AG20443 (cell line): ENCODE results near the gene CCT5.
"Not testable (repeated sequence)": the region's sequence is repeated elsewhere in the genome, so short reads cannot be mapped to it uniquely, and the experiment has no call there.

Source experiments
- DNase-seq: peaks from one replicate; pipeline ENCODE4 v3.0.0; 2012; ENCODE audit warnings: low spot score, mixed read lengths

Gene CCT5

DNA sequence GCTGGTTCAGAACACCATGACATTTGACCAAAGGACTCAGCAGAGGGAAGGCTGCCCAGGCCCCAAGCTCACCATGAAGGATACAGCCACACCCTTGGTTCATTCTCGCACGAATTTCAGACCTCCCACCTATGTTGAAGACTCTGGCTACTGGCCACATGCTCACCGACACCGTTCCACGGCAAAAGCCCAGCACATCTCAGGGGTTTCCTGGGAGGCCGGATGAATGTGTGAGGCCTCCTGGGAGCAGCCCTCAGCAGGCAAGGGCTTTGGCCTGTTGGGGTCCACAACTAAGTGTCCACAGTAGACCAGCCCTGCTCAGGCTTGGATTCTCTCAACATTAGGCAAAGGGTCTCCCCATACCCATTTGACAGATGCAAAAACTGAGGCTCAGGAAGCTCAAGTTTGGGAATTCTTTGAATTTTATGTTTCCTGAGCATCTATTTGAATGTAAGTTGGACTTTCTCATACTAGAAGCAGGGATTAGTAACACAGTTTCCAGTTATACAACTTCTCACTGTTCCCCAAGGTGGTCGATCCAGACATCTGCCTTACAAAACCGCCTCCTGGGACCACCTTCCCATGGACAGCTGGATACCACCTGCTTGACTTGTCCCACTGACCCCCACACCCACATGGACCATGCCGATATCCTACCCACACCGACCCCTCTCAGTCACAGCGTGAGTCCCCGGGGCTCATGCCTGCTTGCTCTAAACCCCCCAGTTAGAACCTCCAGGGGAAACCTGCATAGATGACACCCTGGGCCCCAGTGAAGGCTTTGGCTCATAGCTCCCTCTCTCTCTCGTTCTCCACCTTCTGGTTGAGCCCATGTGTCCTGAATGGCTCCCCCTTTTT lies 27.9 kb downstream of the CCT5 start:
- DNase-seq, result no peak

DNA sequence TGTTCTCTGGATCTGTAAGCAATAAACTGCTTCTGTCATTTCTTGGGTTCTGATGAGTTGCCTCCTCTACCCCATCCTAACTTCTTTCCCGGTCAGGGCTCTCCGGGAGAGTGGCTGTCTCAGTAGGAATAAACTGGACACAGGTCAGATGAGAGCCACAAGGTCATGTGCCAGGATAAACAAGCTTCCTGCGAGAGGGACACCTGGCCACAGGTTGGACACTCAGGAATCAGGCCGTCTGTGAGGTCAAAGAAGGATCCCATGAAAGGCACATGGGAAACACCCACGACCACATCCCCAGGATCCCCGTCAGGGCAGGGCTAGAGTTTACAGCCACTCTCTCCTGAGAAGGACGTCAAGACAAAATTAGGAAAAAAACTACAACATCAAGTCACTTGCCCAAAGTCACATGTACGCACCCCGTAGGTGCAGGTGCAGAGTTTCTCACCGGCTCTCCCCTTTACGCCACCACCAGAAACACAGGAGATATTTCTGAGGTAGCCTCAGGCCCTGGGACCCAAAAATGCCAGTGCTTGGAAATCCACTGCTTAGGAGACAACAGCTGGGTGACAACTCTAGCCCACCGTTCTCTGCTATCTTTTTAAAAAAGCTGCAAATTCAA lies 28.7 kb downstream of the CCT5 start:
- DNase-seq, result no peak

DNA sequence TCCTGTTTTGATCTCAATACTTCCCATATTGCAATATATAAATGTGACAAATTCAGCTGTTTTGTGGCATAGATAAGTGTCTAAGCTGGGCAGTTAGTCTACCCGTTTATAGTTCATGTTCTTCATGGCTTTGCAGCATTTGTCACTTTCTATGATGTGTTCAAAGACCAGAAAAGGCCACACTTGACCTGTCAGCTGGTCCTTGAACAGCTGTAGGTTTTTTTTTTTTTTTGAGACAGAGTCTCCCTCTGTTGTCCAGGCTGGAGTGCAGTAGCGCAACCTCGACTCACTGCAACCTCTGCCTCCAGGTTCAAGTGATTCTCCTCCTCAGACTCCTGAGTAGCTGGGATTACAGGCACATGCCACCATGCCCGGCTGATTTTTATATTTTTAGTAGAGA lies 29.2 kb downstream of the CCT5 start:
- no peak for DNase-seq

DNA sequence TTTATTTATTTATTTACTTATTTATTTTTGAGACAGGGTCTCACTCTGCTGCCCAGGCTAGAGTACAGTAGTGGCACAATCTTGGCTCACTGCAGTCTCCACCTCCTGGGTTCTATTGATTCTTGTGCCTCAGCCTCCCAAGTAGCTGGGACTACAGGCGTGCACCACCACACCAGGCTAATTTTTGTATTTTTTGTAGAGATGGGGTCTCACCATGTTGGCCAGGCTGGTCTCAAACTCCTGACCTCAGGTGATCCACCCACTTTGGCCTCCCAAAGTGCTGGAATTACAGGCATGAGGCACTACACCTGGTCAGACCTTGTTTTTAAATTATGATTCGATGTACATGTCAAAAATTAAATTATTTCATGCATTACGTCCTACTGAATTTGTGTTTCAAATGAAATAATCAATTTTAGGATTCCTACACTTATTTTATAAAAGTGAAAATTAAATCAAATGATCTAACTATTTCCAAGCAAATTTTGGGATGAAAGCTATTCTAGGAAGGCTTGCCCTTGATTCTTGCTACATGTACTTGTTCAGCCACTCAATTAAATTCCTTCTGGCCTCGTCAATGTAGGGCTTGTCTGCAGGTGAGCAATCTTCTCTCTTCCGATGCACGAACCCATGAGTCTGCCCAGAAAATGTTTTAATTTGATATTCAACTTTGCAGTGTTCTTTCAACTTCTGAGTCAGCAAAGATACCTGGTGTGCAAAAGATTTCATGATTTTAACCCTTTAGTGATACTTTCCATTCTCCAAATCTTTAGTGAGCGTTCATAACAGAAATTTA lies 30.0 kb downstream of the CCT5 start:
- no peak for DNase-seq

DNA sequence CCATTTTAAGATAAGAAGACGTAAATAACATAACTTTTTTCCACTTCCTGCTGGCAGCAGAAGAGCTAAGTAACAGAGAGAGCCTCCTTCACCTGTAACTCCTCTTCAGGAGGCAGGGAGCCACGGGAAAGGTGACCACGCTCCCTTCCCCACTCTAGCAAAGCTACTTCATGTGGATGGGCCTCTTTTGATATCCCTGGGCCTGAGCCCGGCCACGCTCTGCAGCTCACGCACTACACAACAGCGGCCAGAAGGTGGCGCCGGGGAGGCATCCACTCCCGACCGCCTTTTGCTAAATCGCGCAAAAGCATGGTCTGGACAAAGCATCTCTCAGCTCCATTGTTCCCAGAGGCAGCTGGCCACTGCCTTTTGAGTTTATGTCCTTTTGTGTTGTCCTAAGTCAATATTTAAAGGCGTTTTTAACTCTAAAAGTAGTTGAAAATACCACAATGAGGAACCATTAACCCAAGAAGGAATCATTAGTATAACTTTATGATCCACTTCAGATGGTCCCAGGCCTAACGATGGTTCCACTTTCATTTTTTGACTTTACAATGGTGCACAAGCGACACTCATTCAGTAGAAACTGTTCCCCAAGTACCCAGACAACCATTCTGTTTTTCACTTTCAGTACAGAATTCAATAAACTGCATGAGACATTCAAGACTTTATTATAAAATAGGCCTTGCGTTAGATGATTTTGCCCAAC lies 34.0 kb downstream of the CCT5 start:
- peak; percentile 89 for DNase-seq

DNA sequence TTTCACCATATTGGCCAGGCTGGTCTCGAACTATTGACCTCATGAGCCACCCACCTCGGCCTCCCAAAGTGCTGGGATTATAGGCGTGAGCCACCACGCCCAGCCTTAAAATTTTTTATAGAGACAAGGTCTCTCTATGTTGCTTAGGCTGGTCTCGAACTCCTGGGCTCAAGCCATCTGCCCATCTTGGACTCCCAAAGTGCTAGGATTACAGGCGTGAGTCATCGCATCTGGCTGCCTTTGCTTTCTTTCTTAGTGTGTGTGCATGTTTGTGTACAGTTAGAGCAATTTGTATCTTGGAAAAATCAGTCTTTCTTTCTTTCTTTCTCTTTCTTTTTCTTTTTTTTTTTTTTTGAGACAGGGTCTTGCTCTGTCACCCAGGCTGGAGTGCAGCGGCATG lies 35.3 kb downstream of the CCT5 start:
- not testable (repeated sequence) for DNase-seq

DNA sequence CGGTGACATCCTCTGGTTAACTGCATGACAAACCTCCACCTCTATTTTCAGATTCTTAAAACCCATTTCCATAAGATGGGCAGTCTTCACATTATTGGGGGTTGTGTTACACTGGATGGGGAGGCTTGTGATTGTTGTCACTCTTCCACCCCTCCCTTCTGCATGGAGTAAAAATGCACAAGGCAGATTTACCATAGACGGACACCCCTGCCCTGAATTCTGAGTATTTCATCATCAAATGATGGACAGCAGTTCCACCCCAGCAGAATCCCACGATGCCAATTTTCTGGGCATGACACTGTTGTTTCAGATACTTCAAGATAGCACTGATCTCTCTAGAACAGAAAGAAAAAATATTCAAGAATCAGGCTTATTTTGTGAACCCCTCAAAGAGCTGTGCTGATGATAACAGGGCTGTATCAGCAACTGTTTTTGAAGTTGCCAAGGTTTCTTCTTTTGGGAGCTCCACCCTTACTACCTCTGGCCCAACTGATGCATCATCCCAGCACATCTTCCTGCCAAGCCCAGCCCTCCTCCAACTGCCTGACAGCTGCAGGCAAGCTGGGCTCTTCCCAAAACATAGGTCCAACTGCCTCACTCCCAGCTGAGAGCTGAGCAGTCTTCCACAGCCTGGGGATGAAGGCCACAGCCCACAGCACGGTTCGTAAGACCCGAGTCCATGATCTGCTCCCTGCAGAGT lies 36.2 kb downstream of the CCT5 start:
- peak; percentile 93 for DNase-seq

DNA sequence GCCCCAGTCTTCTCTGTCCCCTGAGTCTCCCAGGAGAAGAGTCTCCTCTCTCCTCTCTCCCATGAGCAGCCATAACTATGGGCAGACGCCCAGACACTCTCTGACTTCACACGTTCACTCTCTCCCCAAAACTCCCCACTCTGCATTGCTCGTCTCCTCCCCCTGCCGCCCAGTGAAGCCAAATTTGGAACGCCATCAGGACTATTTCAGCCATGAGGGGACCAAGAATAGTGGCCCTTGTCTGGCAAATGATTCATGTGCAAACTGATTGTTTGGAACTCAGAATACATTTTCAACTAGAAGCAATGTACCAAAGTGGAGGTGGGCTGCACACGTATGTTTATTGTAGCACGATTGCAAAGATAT lies 36.8 kb downstream of the CCT5 start:
- DNase-seq, result peak; percentile 26

DNA sequence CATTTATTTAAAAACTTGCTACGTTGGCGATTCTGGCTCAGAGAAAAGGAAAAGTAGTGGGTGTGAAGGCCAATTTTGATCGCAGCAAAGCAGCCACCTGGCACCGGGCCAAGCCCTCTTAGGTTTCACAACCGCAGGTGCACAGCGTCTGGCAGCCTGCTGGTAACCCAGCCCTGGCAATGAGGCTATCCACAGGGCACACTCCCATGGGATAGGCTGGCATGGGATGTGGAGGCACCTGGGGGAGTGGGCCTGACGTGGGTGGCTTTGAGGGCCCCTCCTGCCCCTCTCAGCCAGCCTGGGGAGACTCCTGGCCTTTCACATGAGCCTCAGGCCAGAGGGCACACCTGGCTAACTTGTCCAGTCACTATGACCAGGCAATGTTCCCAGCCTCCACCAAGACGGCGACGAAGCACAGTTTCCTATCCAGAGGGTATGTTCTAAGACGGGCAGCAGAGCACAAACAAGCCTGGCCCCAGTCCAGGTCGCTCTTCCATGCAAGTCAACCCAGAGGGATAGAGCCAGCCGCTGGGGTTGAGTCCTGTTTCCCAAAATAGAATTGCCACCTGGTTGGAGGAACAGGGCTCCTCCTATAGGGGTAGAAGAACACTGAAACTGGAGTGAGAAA lies 38.6 kb downstream of the CCT5 start:
- DNase-seq, result no peak

DNA sequence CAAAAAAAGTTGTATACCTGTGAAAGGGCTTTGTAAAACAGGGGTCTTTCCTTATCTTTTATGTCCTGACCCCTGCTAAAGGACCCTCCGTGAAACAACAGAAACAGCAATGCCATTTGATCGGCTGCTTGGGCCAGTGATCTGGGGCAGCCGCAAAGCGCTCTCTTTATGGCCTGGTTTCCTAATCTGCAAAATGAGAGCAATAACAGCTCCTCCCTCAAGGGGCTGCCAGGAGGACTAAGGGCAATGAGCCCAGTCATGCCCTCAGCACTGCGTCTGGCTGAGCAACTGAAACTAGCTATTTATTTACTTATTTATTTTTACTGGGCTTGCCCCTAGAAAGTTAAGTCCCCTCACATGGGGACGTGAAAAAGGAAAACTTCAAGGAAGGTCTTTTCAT lies 39.3 kb downstream of the CCT5 start:
- peak; percentile 78 for DNase-seq

DNA sequence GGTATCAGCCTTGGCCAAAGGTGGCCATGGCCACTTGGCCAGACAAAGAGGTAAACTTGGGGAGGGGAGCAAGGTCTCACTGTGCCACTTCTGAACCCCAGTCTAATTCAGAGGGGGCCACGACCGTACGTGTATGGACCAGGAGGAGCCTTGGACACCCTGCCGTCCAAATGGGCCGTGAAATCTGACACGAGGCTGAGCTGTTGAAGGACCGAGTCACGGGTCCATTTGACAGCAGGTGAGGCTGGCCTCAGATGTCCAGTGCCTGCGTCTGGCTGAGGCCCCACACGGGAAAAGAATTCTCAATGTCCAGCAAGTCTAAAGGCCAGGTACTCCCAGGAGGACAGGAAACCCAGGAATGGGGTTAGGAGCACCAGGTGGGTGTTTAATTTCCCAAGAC lies 39.9 kb downstream of the CCT5 start:
- no peak for DNase-seq

DNA sequence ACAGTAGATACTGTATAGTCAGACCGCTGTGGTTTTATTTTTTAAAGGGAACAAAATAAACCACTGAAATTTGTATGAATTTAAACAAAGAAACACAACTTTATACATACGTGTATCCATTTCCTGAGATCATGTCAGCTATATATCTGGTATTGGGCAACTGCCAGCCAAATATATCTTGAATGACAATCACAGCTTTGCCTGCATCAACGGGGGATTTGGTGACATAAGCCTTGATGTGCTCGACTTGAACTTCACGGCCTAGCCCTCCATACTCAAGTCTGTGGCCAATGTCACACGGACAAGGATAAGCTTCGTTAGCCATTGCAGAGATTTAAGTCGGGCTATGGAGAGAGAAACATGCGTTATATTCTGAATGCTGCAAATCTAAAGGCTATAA lies 40.4 kb downstream of the CCT5 start:
- no peak for DNase-seq

DNA sequence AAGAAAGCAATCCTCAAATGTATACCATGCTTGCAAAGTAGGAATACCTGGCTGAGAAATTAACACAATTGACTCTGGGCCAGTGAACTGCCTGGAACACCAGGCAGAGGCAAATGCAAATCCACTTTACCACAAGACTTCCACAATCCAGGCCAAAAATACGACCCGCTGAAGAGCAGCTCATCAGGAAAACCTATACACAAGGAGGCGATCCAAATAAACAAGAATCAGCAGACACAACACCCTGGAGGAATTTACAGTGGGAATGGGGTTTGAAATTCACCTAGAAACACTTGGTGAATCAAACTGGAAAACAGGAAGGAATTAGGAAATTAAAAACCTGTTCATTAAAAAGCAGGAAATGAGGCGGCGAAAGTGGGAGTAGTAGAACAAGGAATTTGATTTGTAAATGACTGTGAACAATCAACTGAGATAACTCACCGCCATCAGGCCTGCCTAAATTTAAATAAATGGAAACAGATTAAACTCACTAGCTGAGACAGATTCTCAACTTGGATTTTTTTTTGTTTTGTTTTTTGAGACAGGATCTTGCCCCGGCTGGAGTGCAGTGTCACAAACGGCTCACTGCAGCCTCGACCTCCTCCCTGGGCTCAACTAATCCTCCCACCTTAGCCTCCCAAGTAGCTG lies 41.7 kb downstream of the CCT5 start:
- no peak for DNase-seq

DNA sequence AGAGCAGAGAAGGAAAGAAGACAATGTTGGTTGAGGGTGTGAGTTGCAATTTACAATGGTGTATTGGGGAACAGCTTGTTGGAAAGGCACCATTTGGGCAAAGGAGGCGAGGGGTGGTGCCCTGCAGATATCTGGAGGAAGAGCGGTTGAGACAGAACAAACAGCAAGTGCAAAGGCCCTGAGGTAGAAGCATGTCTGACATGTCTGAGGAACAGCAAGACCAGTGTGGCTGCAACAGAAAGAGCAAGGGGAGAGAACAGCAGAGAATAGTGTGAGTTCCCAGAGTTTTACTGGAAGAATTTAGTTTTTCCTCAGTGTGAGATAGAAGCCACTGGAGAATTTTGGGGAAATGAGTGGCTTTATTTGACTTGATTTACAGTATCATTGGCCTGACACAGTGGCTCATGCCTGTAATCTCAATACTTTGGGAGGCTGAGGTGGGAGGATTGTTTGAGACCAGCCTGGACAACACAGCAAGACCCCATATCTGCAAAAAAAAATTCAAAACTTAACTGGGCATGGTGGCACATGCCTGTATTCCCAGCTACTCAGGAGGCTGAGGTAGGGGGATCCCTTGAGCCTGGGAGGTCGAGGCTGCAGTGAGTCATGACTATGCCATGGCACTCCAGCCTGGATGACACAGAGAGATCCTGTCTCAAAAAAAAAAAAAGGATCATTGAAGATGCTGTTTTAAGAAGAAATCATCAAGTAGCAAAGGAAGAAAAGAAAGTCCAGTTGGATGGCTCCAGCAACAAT lies 44.0 kb downstream of the CCT5 start:
- DNase-seq, result no peak

DNA sequence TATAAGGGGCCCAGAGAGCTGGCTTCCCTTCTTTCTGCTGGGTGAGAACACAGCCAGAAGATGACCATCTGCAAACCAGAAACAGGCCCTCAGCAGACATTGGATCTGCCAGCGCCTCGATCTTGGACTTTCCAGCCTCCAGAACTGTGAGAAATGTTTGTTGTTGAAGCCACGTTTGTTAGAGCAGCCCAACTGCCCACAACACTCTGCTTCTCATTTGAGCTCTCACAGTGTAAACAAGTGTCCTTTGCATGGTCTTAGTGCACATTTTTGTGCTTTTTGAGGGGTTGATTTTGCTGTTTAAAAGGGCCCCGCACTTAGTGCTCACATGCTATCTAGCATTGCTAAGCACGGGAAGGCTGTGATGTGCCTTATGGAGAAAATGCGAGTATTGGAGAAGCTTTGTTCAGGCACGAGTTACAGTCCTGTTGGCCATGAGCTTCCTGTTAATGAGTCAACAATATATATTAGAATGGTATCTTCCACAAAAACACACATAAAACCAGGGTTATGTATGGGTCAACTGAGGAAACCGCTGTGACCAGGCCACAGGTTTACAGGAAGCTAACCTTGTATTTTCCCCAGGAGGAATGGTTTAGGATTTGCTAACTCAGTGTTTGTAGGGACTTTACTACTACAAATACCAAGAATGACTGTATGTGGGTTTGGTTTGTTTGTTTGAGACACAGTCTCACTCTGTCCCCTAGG lies 45.7 kb downstream of the CCT5 start:
- DNase-seq, result no peak

DNA sequence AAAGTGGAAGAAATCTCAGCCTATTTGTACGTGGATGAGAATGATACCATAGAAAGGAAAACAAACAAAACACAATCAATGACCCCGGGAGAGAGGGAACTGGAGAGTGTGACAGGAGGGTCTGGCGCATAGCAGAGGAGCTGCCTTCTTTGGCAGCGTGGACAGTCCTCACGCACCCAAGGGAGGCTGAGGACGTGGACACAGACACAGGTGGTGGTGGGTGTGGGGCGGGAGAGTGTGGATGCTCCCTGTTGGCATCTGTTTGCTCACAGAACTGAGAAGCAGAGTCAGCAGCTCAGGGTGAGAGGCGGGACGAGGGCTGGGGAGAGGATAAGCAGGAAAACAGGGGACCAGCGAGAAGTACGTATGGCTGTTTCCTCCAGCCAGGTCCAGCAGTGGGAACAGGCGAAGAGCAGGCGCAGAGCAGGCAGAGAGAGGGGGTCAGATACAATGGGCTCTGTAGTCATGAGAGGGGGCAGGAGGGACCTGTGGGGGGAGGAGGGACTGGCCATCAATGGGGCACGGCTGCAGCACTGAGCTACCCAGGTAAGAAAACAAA lies 47.6 kb downstream of the CCT5 start:
- no peak for DNase-seq

DNA sequence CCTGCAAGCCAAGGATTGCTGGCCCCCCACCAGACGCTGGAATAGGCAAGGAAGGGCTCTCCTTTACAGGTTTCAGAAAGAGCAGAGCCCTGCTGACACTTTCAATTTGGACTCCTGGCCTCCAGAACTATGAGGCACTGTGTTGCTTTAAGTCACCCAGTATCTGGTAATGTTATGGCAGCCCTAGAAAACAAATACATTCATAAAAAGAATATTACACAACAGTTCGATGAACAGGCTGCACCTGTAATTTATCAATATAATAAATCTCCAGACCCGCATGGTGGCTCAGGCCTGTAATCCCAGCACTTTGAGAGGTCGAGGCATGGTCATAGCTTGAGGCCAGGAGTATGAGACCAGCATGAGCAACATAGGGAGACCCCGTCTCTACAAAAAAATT lies 50.2 kb downstream of the CCT5 start:
- DNase-seq, result no peak

DNA sequence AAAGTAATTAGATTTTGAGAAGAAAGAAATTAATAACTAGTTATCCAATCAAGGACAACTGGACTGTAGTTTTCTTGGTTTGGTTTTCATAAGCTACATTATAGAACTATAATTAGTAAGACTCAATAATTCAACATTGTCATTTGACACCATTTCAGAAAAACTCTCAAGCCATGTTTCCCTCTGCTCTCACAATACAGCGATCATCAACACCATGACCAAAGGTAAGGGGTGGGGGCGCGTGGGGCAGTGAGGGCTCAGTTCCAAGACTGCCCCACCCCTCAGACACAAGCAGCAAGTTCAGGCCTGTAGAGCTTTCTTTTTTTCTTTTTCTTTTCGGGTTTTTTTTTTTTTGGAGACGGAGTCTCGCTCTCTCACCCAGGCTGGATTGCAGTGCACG lies 51.2 kb downstream of the CCT5 start:
- DNase-seq, result no peak
